Measurements from ENCODE around the gene NPR1.
"Not testable (repeated sequence)": the region's sequence is repeated elsewhere in the genome, so short reads cannot be mapped to it uniquely, and the experiment has no call there.

NPR1 gene

DNA sequence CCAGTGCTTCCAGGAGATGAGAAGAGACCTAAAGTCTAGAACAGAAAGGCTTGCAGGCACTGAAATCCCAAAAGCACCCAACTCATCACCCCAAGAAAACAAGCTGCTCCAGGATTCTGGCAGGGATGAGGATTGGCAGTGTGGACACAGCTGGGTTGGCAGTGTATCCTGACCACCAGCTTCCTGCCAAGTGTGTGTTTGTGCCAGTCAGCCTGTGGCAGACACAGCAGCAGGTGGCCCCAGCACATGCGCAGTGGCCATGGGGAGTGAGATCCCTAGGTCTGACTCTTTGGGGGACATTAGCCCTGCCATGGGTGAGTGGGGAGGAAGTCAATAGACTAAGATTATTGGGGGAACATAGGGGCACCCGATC lies 28.6 kb upstream of the NPR1 start:
- DNase-seq (ENCODE audit: low read depth in 2 of 2): no peak

DNA sequence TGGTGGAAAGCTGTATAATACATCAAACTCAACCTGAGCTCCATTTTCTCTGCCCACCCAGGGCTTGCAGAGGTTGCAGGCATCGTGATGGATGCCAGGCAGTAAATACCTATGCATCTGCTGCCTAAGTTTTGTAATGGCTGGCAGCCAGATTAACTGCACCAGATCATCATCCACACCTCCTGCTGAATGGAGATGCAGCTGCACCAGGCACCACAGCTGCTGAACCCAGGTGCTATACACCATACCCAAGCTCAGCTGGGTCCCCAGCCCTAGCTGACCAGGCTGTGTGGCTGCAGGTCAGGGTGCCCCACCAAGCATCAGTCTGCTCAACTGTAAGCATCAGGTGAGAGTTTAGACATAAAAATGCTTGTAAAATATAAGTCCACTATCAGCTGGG lies 26.7 kb upstream of the NPR1 start:
- DNase-seq (ENCODE audit: low read depth in 2 of 2): no peak

DNA sequence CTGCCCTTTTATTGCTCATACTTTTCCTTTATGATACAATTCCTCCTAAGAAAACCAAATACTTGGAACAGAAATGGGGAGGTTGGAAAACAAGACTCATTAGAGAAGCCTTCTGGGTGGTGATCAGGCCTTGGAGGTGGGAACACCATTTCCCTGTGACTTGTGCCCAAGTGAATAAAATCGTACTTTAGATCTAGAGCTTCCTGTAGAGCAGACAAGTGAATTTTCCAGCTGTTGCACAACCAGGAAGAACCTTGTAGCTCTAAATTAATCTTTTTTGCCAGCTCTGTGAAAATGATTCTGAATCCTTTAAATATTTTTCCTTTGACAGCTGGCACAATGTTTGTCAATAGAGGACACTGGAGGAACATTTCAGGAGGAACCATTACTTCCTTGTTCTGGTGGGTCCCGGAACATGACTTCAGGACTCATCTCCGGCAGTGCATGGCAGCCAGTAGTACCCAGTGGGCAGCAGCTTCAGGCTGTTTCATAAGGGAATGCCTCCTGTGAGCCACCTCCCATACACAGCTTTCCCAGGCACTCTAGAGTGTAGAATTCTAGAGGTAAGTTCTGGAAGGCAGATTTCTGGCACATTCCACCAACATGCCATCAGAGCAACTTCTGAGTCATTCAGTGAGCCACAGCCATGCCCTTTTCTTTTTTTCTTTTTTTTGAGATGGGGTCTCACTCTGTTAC lies 25.5 kb upstream of the NPR1 start:
- DNase-seq (ENCODE audit: low read depth in 2 of 2): no peak

DNA sequence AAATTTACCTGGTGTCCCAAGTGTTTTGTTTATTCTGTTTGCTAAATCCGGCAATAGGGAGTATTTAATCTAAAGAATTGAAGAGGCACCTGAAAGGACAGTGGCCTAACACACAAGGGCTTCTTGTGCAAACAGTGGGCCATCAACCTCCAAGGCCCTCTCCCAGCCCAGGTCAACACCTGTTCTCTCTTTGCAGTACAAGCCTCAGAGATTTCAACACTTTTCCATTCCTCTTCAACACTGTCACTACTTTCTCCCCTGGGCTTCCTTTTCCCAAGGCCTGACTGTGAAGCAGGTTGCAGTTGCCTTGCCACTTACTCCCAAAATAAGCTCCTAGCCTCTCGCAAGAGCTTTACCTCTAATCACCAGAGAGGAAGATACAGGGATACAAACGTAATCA lies 23.2 kb upstream of the NPR1 start:
- DNase-seq (ENCODE audit: low read depth in 2 of 2): no peak

DNA sequence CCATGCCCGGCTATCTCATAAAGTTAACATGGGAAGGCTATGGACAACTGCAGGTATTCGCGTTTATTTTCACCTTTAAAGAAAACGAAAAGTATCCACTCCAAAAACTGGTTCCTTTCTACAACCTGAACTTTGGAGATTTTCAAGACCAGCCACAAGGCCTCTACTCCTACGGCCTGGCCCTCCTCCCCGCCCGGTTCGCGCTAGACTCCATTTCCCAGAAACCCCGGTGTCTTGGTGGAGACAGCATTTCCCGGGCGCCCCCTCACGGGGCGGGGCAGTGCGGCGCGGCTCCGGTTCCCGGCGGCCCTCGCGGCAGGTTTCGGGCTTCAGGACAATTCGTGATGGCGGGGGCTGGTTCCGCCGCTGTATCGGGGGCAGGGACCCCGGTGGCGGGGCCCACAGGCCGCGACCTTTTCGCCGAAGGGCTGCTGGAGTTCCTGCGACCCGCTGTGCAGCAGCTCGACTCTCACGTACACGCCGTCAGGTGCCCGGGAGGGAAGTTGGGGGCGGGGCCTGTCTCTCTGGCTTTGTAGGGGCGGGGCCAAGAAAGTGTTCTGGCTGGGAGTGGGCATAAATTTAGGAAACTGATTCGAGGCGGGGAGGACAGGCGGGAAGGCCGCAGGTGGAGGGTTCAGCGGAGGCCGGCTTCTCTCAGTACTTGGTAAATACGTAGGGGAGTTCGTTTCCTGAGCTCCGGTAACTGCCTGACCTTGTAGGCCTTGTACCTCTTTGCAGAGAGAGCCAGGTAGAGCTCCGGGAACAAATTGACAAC lies 19.9 kb upstream of the NPR1 start, which contains the start of gene SNAPIN:
TSS of gene SNAPIN (plus strand) at position 304 of the 775 bp plus-strand sequence. CDS start at position 345, 41 bp downstream.
- peak; percentile 67 to 73 for DNase-seq (ENCODE audit: low read depth in 2 of 2)

DNA sequence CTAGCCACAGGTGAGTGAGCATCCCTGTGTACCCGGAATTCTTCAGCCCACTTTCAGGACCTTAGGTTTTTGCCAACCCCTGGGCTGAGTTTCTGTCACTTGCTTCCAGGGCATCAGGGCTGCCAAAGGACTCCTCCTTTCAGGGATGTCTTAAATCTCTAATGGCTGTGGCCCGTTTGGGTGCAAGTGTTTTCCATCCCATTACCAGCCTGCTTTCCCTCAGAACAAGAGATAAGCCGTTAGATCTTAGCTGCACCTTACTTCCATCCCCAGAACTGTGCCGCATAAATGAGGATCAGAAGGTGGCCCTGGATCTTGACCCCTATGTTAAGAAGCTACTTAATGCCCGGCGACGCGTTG lies 19.3 kb upstream of the NPR1 start:
- DNase-seq (ENCODE audit: low read depth in 2 of 2): no peak

DNA sequence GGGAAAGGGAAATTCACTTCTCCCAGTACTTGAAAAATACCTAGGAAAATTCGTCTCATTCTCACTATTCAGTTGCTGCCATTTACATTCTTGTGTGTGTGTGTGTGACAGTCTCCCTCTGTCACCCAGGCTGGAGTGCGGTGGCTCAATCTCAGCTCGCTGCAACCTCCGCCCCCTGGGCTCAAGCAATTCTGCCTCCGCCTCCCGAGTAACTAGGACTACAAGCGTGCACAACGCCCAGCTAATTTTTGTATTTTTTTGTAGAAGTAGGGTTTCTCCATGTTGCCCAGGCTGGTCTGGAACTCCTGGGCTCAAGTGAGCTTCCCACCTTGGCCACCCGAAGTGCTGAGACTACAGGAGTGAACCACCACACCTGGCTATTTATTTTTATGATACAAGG lies 18.8 kb upstream of the NPR1 start:
- DNase-seq (ENCODE audit: low read depth in 2 of 2): no peak

DNA sequence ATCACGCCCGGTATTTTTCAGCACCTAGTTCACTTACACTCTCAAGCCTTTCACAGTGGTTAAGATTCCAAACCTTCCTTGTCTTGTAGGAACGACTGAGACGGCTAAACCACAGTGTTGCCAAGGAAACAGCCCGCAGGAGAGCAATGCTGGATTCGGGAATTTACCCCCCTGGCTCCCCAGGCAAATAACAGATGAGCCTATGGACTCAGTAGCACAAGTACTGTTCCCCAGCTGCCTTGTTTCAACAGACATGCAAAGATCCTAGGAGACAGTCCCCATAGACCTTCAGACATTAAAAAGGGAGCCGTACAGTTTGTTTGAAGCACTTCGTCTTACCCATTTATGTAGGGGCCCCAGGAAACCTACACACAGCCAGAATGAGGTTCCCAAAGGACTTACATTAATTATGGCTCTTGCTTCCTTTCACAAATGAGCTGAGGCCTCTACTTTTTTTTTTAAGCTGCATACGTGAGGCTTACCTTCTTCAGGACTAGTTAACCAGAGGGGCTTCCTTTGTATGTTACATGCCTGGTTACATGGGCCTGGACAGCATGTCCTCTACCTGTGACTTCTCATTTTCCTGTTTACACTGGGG lies 17.3 kb upstream of the NPR1 start:
- DNase-seq (ENCODE audit: low read depth in 2 of 2): no peak

DNA sequence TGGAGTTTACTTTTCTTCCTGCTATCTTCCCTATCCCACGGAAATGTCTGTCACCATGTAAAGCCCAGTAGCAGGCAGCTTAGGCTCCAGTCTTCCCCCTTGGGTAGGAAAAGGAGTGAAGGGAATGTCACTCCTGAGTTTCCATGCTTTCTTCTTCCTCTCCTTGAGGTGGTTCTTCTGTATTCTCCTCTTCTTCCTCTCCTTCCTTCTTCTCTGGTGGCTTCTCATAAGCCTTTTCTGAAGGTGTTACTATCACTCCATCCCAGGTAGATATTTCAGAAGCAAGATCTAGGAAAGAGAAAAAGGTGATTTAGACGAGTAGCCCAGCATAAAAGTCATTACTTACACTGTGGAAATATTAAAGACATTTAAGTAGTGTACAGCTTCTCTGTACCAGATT lies 16.2 kb upstream of the NPR1 start:
- no peak for DNase-seq (ENCODE audit: low read depth in 2 of 2)

DNA sequence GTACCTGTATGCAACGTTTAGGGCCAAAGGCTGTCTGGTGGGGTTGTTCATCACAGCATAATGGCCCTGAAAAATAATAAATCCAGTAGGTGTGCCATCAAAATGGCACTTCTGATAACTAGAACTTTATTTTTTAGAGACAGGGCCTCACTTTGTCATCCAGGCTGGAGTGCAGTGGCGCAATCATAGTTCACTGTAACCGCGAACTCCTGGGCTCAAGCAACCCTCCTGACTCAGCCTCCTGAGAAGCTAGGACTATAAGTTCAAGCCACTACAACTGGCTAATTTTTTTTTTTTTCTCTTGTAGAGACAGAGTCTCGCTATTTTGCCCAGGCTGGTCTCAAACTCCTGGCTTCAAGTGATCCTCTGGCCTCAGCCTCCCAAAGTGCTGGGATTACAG lies 15.3 kb upstream of the NPR1 start:
- no peak for DNase-seq (ENCODE audit: low read depth in 2 of 2)

DNA sequence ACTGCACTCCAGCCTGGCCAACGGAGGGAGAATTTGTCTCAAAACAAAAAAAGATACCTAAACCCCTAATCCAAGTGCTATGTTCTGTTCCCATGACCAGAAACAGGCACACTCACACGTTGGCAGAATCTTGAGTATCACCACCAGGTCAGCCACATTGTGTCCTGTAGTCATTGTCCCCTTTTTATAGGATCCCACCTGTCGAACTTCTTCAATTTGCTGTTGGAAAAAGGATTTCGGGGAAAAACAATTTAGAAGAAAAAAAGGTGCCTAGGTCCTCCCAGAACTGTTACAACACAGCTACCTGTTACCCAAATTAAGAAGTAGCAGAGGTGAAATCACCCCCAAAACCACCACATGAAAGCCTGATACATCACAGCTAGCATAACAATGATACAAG lies 11.0 kb upstream of the NPR1 start:
- DNase-seq (ENCODE audit: low read depth in 2 of 2): no peak

DNA sequence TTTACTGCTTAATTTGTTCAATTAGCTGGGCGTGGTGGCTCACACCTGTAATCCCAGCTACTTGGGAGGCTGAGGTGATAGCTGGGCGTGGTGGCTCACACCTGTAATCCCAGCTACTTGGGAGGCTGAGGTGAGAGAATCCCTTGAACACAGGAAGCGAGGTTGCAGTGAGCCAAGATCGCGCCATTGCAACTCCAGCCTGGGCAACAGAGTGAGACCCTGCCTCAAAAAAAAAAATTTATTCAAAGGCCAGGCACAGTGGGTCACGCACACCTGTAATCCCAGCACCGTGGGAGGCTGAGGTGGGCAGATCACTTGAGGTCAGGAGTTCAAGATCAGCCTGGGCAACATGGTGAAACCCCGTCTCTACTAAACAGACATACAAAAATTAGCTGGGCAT lies 9.8 kb upstream of the NPR1 start:
- not testable (repeated sequence) for DNase-seq (ENCODE audit: low read depth in 2 of 2)

DNA sequence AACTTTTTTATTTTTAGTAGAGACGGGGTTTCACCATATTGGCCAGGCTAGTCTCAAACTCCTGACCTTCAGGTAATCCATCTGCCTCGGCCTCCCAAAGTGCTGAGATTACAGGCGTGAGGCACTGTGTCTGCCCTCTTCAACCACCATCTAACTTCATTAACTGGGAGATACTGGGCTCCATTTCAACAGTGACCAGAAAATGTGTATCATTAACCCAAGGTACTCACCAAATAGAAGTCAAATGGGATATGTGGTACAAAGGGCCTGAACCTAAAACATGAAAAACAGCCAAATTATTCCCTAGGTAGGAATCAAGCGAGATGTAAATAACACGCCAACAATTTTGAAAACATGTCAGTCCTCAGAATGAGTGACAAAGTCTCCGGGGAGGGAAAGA lies 8.9 kb upstream of the NPR1 start:
- DNase-seq (ENCODE audit: low read depth in 2 of 2): no peak

DNA sequence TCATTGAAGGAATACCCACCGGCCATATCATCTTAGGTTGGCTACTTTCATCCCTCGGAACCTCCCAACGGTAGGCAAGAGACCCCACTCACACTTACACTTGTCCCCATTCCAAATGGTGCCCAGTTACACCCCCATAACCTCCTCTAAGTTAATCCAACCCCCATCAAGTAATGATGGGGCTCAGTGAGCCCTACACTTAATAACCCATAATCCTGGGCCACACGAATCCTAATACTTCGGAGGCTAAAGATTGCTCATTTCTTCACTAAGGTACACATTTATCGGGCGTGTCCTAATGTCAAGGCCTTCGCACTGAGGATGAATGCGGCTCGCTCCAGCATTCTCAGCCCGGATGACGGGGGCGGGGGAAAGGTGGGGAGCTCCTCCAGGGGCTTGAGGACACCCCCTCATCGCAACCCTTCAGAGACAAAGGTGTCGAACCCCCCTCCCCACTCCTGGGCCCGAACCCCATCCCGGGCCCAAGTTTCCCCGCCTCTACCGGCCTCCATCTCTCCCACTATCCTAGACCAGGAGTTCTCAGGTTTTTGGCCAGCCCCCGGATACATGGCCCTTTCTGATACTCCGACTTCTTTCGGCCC lies 8.1 kb upstream of the NPR1 start:
- no peak for DNase-seq (ENCODE audit: low read depth in 2 of 2)

DNA sequence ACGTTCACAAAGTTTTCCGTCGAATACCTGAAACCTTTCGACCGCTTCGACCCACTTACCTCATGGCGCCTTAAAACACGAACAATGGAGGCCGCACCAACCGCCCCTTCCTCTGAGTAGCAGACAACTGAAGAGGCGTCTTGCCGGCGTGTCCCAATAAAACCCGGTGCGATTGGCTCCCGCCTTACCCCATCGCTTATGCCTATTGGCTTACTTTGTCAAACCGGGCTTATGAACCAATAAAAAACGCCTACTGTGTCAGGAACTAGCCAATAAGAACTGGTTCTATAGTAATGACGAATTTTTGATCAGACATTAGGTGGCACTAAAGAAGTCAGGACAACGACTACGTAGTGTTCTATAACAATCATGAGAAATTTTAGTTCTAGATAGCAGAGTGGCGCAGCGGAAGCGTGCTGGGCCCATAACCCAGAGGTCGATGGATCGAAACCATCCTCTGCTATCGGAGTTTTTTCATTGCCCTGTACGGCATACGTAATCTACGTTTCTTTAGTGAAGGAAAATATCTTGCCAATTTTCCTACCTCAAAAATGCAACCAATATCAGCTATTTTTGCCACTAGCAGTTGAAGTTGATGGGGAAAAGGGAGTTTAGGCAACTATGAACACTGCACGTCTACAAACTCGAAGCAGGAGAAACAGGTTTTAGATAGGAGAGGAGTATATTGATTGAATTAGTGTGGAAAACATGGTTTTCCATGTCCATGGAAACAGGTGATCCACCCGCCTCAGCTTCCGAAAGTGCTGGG lies 7.4 kb upstream of the NPR1 start, which contains the start of gene ILF2:
TSS of gene ILF2 (minus strand) at position 135 of the 769 bp plus-strand sequence. CDS start at position 64, 71 bp downstream.
- peak; percentile 100 for DNase-seq (ENCODE audit: low read depth in 2 of 2)

DNA sequence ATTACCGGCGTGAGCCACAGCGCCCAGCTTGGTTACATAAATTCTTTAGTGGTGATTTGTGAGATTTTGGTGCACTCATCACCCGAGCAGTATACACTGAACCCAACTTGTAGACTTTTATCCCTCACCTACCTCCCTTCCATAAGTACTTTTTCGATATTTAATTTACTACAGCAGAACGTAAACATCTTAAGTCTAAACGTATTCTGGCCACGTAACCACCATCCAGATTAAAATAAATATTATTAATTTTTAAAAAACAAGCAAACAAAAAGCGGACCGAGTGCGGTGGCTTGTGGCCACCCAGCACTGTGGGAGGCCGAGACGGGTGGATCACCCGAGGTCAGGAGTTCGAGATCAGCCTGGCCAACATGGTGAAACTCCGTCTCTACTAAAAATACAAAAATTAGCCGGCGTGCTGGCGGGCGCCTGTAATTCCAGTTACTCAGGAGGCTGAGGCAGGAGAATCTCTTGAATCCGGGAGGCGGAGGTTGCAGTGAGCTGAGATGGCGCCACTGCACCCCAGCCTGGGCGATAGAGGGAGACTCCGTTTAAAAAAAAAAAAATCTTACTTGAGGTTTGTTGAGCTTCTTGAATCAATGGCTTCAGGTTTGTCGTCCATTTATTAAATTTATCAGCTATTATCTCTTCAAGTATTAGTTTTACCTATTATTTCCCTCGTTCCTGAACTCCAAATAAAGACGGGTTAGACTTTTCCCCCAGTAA lies 6.7 kb upstream of the NPR1 start:
- not testable (repeated sequence) for DNase-seq (ENCODE audit: low read depth in 2 of 2)

DNA sequence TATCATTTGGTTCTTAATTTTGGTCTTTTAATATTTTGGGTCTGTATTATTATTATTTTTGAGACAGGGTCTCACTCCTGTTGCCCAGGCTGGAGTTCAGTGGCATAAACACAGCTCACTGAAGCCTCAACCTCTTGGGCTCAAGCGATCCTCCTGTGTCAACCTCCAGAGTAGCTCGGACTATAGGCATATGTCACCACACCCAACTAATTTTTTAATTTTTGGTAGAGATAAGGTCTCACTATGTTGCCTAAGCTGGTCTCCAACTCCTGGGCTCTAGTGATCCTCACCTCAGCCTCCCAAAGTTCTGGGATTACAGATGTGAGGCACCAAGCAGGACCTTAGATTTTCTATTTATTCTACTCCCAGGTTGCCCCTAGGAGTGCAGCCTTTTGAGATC lies 5.0 kb upstream of the NPR1 start:
- no peak for DNase-seq (ENCODE audit: low read depth in 2 of 2)

DNA sequence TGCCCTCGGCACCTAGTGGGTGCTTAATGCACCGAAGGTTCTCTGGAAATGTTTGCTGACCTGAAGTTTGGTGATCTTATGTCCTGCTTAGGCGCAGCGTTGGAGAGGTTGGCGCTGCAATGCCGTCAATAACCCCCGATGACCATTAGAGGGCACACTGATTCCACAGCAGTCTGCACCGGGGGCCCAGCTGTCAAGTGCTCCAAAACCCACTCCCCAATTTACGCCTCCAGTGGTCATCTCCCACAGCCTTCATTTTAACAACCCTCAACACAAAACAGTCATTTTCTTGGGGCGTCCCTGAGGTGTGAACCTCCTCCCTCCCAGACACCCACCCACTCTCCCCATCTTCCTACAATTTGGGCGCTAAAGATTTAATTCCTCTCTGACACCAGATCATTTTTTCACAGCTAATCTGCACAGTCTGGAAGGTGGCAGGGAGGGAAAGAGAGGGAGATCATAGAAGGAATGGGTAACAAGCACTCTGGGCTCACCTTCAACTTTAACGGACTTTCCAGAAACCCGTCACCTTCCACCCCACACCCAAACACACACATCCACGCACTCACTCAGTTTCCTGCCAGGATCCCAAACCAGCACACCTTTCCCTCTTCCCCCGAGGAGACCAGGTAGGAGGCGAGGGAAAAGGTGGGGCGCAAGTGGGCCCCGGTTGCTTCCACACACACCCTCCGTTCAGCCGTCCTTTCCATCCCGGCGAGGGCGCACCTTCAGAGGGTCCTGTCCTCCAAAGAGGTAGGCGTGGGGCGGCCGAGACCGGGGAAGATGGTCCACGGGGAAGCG lies 570 bp upstream of the NPR1 start:
- no peak for DNase-seq (ENCODE audit: low read depth in 2 of 2)

DNA sequence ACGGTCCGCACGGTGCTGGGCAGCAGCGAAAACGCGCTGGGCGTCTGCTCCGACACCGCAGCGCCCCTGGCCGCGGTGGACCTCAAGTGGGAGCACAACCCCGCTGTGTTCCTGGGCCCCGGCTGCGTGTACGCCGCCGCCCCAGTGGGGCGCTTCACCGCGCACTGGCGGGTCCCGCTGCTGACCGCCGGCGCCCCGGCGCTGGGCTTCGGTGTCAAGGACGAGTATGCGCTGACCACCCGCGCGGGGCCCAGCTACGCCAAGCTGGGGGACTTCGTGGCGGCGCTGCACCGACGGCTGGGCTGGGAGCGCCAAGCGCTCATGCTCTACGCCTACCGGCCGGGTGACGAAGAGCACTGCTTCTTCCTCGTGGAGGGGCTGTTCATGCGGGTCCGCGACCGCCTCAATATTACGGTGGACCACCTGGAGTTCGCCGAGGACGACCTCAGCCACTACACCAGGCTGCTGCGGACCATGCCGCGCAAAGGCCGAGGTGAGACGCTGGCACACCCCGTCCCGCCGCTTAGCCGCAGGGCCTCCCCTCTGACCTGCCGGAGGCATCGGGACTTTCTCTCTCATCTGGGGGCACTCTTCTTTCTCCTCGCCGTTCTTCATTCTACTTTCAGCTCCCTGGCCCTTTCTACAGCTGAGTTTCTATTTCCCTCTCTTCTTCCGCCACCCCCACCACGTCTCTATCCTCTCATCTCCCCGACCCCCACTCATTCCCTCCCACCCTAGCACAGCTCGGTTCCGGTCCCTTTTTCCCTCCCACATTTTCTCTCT lies 1.0 kb downstream of the NPR1 start:
- no peak for DNase-seq (ENCODE audit: low read depth in 2 of 2)

DNA sequence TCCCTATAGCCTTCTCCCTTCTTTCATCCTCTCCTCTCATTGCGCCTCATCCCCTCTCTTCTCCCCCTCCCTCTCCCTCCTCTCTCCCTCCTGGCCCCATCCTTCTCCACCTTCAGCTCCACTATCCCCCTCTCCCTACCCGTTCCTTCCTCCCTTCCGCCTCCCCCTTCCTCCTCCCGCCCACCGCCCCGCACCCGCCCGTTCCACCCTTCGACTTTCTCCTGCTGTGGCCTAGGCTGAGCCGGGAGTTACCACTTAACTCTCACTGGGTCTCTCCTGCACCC lies 1.6 kb downstream of the NPR1 start:
- DNase-seq (ENCODE audit: low read depth in 2 of 2): no peak
